CD4-positive, alpha-beta T cell treated with Interferon gamma for 1 hour (primary cell): ENCODE measurements around the gene GDPD4.

Experiments used
- DNase-seq: peaks from one replicate; pipeline ENCODE4 v3.0.0-alpha.2; 2020

Gene GDPD4

GRCh38 chr11:77299528-77299993 is 1.9 kb downstream of the GDPD4 start:
- no peak for DNase-seq

GRCh38 chr11:77294040-77294439 is 7.4 kb downstream of the GDPD4 start:
- no peak for DNase-seq

- no peak for DNase-seq
These were observed 11.7 kb downstream of the GDPD4 start for GRCh38 chr11:77289737-77290136.

- DNase-seq, result no peak
These were observed 13.7 kb downstream of the GDPD4 start for GRCh38 chr11:77287615-77288273.

- no peak for DNase-seq
These were observed 14.3 kb downstream of the GDPD4 start for GRCh38 chr11:77287136-77287535.

GRCh38 chr11:77284476-77285468 is 16.7 kb downstream of the GDPD4 start:
- no peak for DNase-seq

GRCh38 chr11:77283101-77283500 is 18.4 kb downstream of the GDPD4 start:
- no peak for DNase-seq

- no peak for DNase-seq
These were observed 22.6 kb downstream of the GDPD4 start for GRCh38 chr11:77278595-77279506.

GRCh38 chr11:77276271-77276670 is 25.2 kb downstream of the GDPD4 start:
- DNase-seq, result no peak

GRCh38 chr11:77270921-77271320 is 30.6 kb downstream of the GDPD4 start:
- DNase-seq, result no peak

GRCh38 chr11:77269484-77270123 is 31.9 kb downstream of the GDPD4 start:
- DNase-seq, result no peak

GRCh38 chr11:77267962-77268361 is 33.5 kb downstream of the GDPD4 start:
- DNase-seq, result no peak

- DNase-seq, result no peak
These were observed 34.7 kb downstream of the GDPD4 start for GRCh38 chr11:77266766-77267165.

GRCh38 chr11:77262803-77263202 is 38.7 kb downstream of the GDPD4 start:
- DNase-seq, result no peak

GRCh38 chr11:77259641-77260040 is 41.8 kb downstream of the GDPD4 start:
- no peak for DNase-seq

GRCh38 chr11:77253690-77254089 is 47.8 kb downstream of the GDPD4 start:
- DNase-seq, result no peak

GRCh38 chr11:77252555-77253270 is 48.8 kb downstream of the GDPD4 start:
- DNase-seq, result no peak

GRCh38 chr11:77250881-77251640 is 50.4 kb downstream of the GDPD4 start:
- DNase-seq, result no peak

GRCh38 chr11:77249427-77249826 is 52.1 kb downstream of the GDPD4 start:
- no peak for DNase-seq

GRCh38 chr11:77244277-77245027 is 57.0 kb downstream of the GDPD4 start:
- no peak for DNase-seq
